GM21423 (cell line): ENCODE results near the gene TOP1.
A peak's percentile ranks its signal among the peaks of the same experiment; 100 is the strongest.
"Not testable (repeated sequence)": the region's sequence is repeated elsewhere in the genome, so short reads cannot be mapped to it uniquely, and the experiment has no call there.

Experiments
- ATAC-seq: cut with Tn5 transposase; IDR thresholded peaks from one replicate; pipeline ENCODE4 v1.9.1; 2021; ENCODE audit warnings: mild to moderate bottlenecking, moderate library complexity; ENCODE audit not compliant: unreplicated experiment

Gene TOP1

DNA sequence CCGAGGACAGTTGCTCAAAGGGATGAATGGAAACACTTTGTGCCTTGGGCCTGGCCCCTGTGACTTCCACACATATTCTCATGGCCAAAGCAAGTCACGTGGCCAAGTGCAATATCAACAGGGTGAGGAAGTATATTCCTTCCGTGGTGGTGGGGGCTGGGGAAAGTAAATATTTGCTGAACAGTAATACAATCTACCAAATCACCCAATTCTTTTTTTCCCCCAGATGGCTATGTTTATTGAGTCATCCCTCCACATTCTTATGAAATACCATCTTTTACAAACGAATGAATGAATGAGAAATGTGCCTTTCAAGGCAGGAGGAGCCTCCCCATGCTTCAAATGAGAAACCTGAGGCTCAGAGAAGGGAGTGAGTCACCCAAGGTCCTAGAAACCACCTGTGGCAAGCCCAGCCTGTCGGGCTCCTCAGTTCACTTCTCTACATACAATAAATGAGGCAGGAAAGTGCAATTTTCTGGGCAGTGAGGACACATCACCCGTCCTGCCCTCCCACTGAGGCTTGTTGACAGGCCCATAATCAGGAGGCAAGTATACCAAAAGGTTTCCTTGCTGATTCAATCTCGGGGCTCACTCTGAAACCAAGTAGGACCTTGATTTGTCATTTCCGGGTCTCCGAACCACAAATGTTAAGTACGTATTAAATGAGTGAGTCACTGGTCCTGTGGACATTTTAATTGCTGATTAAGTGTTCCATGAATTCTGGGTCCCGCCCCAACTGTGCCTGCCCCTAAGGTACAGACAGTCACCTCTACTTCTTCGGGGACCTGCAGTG, 25.3 kb upstream of the TOP1 start:
- ATAC-seq = no peak

DNA sequence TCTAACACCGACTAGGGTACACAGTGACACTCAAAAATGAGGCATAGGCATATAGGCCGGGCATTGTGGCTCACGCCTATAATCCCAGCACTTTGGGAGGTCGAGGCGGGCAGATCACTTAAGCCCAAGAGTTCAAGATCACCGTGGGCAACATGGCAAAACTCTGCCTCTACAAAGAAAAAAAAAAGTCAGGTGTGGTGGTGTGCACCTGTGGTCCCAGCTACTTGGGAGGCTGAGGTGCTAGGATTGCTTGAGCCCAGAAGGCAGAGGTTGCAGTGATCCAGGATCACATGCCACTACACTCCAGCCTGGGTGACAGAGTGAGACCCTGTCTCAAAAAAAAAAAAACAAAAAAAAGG, 24.7 kb upstream of the TOP1 start:
- ATAC-seq = not testable (repeated sequence)

DNA sequence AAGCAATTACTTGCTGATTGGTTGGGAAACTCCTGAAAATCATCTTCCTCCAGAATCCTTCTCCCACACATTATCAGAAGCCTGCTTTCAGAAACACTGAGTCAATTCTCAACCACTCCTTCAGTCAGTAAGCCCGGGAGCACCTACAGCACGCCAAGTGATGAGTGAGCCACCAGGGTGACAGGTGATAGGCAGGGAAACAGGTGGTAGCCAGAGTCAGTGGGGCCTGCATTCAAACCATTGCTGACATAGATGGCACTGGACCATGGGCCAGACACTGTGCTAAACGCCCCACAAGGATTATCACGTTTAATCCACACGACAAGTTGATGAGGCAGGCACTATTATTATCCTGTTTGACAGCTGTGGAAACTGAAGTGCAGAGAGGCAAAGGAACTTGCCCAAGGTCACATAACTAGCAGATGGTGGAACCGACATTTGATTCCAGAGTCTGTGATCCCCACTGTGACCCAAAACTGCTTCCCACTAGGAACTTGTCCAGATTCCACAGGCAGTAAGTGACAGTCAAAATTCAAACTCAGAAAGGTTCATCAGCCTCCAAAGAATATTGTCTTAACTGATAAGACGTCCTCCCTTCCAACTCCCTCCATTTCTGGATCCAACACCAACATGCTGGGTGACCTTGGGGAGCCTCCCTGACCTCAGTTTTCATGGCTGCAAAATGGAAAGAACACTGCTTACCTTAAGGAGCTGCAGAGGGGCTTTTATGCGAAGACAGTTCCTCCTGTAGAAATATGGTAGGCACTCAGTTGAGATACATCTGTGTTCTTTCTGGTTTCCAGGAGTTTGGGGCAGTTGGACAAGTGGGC, 23.9 kb upstream of the TOP1 start:
- ATAC-seq = no peak

DNA sequence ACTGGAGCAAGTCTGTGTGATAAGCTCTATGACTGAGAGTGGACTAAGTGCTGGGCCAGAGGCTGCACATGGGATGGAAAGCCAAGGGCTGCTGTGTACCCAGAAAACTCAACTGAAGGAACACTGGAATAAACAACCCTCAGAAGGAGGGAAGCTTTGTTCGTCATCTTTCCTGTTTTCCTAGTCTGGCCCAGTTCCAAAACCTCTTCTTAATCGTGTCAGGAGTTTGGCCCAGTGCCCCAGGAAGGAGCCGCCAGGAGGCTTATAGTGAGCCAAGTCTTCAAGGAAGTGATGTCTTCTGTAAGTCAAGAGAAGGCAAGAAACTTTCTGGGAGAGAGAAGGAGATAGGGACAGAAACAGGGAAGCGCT, 23.3 kb upstream of the TOP1 start:
- no peak for ATAC-seq

DNA sequence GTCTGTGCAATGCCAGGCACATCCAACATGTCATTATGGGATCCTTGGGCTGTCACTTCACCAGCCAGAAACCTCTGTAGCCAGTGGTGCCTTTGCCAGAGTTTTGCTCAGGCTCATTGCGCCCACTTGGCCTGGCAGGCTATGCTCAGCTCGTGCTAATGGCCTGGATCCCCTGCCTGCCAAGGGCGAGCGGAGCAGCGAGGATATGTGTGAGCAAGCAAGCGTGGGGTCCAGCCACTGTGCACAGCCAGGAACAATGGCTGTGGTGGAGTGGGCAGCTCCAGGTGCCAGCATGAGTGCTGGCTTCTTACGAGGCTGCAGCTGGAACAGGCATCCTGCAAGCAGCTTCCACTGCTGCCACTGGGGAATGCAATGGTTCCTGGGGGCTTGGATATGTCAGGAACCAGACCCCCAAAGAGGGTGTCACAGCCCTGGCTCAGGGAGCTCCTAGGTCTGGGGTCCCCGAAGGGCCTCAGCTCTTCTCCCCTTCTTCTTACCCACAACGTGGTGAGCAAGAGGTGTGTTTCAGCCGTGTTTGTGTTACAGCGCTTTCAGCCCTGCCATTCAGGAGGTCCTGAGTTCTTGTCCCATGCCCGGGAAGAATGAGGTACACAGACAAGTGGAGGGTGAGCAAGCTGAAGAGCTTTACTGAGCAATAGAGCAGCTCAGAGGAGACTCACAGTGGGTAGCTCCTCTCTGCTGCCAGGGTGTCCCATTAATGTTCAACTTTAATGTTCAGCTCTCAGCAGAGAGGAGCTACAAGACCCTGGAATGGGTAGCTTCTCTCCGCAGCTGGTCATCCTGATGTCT, 22.3 kb upstream of the TOP1 start:
- ATAC-seq = no peak

DNA sequence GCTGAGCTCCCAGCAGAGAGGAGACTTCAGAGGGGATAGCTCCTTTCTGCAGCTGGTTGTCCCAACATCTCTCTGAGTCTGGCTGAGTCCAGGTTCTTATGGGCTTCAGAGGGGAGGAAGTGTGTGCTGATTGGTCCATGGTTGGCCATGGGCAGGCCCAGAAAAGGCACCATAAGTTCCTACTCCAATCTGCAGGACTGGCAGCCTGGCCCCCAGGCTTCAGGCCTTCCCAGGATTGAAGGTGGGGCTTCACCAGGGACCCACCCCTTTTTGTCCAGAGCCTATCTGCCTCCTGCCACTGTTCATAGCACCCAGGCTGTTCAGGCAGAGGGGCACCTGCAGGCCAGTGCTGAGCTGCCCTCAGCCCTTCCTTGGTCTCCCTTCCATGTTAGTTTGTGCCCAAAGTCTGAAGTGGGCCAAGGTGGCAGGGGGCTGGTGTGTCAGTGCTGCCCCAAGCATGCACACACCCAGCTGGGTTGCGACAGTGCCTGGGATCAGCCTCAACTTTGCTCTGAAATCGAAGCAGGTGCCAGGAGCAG, 21.6 kb upstream of the TOP1 start:
- ATAC-seq = no peak

DNA sequence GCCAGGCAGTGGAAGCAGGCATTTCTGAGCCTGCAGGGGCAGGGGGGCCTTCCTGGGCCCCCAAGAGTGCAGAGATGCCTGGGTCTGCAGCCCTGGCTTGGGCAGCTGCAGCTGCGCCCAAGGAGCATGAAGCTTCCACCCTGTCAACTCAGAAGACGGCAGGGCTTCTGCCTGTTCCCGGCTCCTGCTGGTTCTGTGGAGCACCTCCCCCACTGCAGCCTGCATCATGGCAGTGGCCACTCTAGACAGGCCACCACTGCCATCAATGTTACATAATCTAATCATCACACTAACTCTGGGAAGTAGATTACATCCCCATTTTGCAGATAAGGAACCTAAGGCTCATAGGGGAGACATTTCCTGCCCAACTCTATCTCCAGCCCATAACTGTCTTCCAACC, 21.1 kb upstream of the TOP1 start:
- no peak for ATAC-seq

DNA sequence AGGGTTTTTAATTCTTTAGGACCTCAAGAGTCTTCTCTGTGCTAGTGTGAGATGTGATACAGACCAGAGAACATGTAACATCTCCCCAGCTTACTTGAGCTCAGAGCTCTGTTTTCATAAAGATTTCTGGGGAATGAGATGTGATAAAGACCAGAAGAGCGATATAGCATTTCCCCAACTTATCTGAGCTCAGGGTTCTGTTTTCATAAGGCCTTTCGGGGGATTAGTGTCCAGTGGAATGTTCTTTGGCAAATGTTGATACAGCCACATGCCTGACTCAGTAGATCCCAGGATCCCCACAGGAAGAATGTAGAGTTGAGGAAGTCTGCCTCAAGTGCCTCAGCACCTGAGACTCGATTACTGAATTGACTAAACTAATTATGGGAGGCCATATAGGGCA, 18.7 kb upstream of the TOP1 start:
- ATAC-seq = no peak

DNA sequence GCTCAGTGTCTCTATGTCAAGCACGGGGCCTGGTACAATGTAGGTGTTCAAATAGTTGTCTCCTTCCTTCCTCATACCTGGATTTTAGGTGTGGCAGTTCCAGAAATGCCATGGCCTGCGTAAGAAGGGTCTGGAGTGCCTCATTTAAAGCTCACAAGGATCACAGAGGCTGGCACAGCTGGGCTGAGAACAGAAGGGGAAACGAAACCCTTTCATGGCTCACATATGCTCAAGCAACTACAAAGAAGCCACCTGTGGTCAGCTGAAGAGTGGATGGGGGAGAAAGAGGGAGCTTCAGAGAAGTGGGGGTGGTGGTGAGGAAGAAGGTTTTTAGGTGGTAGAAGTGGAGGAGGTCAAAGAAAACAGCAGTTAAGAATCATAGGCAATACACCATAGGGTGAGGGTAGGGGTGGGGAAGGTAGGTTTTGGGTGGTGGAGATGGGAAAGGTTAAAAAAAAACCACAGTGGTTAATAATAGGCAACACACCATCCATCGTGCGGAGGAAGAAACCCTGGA, 17.0 kb upstream of the TOP1 start:
- peak; percentile 92 for ATAC-seq

DNA sequence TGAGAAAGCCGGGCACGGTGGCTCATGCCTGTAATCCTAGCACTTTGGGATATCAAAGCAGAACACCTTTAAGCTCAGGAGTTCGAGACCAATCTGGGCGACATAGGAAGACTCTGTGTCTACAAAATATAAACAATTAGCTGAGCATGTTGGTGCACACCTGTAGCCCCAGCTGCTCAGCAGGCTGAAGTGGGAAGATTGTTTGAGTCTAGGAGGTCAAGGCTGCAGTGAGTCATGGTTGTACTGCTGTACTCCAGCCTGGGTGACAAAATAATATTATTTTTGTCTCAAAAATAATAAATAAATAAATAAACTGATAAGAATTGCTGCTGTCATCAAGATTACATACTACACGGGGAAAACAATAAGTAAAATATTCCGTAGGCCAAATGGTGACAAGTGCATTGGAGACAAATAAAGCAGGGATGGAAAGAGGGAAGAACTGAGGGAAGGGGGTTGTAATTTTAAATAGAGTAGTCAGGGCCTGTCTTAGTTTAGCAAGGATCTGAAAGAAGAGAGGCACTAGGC, 14.0 kb upstream of the TOP1 start:
- no peak for ATAC-seq

DNA sequence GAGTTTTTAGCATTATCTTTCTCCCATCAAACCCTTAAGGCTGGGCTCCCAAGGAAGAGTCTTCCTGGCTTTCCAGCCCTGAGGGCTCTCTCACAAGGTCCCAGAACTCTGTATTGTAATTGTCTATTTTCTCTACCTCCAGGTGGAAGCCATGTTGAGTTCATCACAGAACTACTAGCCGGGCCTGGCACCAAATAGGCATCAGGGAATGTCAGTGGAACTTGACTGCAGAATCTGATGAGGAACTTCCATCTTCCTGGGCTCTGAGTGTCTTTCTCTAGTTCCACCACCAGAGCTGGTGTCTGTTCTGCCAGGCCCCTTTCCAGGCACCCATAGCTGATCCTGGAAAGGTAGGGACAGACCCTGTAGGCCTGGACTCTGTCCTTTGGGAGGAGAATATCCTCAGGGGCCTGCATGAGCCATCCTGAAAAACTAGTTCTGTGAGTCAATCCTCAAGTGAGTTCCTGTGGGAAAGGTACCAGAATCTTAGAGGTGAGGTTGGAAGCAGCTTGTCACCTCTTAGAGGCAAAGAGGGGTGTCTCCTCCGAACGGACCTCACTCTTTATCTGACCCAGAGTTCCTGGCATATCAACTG, 11.1 kb upstream of the TOP1 start:
- ATAC-seq = no peak

DNA sequence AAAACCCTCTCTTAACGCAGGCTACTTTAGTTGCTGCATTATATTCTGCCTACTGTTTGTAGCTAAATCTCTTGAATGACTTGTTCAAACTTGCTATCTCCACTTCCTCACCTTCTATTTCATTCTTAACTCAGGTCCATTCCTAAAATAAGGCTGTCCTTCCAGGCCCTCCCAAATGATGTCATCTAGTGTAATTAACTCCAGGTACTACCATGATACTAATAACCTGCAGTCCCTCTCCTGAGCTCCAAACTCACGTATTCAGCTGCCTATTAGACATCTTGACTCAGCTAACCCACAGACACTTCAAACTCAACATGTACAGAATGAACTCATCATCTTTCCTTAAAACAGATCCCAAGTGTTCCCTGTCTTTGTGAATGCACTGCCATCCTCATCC, 10.5 kb upstream of the TOP1 start:
- no peak for ATAC-seq

DNA sequence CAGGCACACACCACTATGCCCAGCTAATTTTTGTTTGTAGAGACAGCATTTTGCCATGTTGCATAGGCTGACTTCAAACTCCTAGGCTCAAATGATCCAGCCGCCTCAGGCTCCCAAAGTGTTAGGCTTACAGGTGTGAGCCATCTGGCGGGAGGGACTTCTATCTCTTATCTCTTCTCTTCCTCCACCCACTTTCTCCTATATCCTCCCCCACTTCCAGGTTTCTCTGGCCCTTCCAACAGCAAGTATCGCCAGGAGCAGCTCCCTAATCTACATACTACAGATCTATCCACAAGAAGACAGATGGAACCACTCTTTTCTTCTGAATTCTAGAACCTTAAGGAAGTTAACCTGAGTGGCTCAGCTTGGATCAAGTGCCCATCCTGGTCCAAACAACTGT, 5.1 kb upstream of the TOP1 start:
- ATAC-seq = no peak

DNA sequence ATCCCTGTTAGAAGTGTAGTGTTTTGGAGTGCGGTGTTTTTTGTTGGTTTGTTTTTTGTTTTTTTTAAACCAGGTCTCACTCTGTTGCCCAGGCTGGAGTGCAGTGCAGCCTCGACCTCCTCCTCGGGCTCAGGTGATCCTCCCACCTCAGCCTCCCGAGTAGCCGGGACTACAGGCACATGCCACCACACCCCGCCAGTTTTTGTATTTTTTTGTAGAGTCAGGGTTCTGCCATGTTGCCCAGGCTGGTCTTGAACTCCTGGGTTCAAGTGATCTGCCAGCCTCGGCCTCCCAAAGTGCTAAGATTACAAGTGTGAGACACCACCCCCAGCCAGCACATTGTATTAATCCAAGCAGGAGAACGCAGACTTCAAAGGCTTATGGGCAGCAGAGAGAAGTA, 1.3 kb upstream of the TOP1 start:
- ATAC-seq = no peak

DNA sequence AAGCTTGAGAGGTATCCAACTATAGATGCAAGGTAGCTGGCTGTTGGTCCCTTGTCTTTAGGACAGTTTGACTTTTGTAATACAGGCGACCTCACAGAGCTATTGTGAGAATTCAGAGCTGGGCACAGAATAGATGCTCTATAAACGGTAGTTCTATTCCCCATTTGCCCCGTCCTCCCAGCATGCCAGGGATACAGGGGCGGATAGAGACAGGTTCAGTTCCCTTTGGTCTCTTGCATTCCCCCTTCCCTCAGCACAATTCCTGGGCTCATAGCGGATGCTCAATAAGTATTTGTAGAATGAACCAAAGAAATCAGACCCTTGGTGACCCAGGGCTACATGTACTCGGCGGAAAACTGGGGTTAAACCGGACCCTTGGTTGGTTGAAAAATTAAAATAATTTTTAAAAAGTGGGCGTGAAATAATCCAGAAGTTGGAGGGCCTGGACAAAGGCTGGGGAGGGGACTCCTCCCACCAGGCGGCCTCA, 707 bp upstream of the TOP1 start:
- ATAC-seq = no peak

DNA sequence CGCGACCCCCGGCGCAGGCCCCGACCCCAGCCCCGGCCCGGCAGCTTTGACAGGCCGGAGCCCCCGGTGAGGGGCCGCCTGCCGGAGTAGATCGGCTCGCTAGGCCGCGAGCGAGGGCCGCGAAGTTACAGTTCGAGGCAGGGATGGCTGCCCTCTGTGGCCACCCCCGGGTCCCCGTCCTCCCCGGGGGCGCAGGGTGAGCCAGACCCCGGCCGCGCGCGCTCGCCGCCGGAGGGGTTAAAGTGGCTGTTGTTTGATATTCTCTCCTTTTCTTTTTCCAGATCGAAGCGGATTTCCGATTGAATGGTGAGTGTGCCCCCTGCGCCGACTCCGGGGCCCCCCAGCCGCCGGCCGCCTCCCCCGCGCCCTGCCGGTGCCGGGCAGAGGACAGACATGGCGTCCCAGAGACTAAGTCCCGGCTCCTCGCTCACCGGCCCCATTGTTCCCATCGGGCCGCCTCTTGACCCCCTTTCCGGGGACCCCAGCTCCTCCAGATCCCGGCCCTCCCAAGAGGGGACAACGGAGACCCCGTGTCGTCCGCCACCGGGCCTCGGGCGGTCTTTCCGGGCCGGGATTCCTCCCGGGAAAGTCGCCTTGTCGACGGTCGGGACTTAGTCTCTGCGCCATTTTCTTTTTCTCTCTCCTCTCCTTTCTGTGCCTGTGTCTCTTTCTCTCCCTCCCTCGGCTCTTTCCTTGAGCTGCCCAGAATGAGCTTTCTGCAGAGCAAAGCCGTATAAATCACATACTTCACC, 704 bp downstream of the TOP1 start:
- ATAC-seq = peak; percentile 18

DNA sequence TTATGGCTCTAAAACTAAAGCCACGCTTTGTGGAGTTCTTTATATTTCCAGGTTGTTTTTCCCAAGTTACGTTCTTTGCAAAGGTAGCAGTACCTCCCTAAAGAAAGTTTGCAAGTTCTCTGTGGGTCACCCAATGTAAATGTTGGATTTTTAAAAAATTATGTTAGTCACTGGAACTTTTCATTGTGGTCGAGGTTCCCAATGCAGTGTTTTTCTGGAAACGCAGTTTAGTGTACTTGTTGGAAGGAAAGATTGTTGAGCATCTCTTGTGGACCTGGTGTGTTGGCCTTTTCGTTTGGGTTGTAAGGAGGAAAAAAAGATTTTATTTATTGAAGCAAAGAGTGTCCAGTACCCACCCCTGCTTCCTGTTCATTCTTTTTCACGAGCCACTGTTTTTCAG, 1.4 kb downstream of the TOP1 start:
- ATAC-seq = no peak

DNA sequence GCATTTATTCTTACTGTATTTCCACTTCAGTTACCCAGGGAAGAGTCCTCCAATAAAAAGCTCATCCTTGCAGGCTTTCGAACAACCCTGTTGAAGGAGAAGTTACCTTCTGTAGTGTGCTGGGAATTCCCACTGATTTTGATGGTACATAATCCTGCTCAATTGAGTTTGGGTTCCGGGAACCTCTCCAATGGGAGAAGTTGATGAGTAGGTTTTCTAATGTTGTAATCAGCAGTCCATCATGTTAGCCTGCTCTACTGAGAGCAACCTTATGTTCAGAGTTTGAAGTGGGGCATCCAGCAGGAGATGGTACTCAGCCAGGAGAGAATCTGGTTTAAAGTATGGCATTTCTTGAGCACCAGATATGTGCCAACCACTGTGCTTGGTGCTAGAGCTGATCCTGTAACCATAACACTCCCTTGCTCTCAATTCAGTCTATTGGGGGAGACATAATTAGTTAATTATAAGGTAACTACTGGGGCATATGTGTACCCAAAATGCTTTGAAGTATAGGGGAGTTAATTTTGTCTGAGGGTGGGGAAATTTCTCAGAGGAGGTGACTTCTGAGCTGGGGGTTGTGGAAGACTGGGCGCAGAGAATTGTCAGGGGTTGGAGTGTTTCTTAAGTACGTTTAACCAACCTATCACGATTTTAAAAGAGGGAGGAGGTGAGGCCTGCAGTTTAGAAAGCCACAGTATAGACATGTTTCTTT, 2.1 kb downstream of the TOP1 start:
- no peak for ATAC-seq

DNA sequence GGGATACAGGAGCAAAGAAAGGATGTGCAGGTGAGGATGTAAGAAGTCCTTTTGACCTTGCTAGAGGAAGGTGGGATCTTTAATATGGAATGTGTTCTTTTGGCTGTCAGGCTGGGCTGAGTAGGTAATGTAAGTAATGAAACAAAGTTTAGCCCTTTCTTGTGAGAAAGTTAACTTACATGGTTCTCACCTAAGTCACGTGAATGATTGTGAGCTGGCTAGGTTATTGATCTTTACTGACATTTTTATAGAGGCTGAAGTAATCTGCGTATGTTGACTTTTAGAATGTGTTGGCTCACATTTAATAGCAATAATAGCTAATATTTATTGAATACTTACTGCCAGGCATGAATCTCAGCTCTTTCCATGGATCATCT, 2.6 kb downstream of the TOP1 start:
- no peak for ATAC-seq
